NB4 (cell line): Measurements from ENCODE around the gene ENPP1.

Experiments
- DNase-seq: peaks from one replicate; pipeline ENCODE4 v3.0.0; 2010; ENCODE audit warnings: low read depth
- H3K4me3 ChIP-seq: one replicate; pipeline ENCODE4 v1.5.1; 2011; ENCODE audit warnings: mild to moderate bottlenecking, low read depth, low read length, moderate library complexity
- MYC ChIP-seq: IDR thresholded peaks from 2 replicates; pipeline ENCODE4 v1.6.1; 2011; ENCODE audit warnings: low read depth, low read length
- POLR2A ChIP-seq: IDR thresholded peaks from 2 replicates; pipeline ENCODE4 v1.6.1; 2011; ENCODE audit warnings: mild to moderate bottlenecking; ENCODE audit not compliant: insufficient read length; ENCODE audit errors: extremely low read depth
- TF ChIP-seq, protein P1 (sequence below): IDR thresholded peaks from one replicate; pipeline ENCODE4 v1.5.1; 2012; ENCODE audit warnings: low read depth, low read length
- TF ChIP-seq, protein P2 (sequence below): IDR thresholded peaks from 2 replicates; pipeline ENCODE4 v1.6.1; 2011; ENCODE audit warnings: low read depth, low read length

Gene ENPP1

GRCh38 chr6:131929264-131929663 lies 121.4 kb downstream of the ENPP1 start:
- TF ChIP-seq MYC (no peak), POLR2A (no peak)
- TF ChIP-seq, protein P1, sequence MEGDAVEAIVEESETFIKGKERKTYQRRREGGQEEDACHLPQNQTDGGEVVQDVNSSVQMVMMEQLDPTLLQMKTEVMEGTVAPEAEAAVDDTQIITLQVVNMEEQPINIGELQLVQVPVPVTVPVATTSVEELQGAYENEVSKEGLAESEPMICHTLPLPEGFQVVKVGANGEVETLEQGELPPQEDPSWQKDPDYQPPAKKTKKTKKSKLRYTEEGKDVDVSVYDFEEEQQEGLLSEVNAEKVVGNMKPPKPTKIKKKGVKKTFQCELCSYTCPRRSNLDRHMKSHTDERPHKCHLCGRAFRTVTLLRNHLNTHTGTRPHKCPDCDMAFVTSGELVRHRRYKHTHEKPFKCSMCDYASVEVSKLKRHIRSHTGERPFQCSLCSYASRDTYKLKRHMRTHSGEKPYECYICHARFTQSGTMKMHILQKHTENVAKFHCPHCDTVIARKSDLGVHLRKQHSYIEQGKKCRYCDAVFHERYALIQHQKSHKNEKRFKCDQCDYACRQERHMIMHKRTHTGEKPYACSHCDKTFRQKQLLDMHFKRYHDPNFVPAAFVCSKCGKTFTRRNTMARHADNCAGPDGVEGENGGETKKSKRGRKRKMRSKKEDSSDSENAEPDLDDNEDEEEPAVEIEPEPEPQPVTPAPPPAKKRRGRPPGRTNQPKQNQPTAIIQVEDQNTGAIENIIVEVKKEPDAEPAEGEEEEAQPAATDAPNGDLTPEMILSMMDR = peak; percentile 28
- TF ChIP-seq, protein P2, sequence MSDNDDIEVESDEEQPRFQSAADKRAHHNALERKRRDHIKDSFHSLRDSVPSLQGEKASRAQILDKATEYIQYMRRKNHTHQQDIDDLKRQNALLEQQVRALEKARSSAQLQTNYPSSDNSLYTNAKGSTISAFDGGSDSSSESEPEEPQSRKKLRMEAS = no peak
- H3K4me3 ChIP-seq = no peak overlapping the region
- no peak for DNase-seq

- DNase-seq = no peak
- no peak overlapping the region for H3K4me3 ChIP-seq
- TF ChIP-seq, protein P1 = no peak
- no peak for TF ChIP-seq POLR2A
- no peak for TF ChIP-seq MYC
- TF ChIP-seq, protein P2 = no peak
Observed at GRCh38 chr6:131929976-131930375, 122.2 kb downstream of the ENPP1 start.

- H3K4me3 ChIP-seq = no peak overlapping the region
- no peak for DNase-seq
- TF ChIP-seq, protein P2 = no peak
- TF ChIP-seq, protein P1 = no peak
- no peak for TF ChIP-seq POLR2A
- TF ChIP-seq MYC = no peak
Observed at GRCh38 chr6:131931063-131931750, 123.4 kb downstream of the ENPP1 start.

DNA sequence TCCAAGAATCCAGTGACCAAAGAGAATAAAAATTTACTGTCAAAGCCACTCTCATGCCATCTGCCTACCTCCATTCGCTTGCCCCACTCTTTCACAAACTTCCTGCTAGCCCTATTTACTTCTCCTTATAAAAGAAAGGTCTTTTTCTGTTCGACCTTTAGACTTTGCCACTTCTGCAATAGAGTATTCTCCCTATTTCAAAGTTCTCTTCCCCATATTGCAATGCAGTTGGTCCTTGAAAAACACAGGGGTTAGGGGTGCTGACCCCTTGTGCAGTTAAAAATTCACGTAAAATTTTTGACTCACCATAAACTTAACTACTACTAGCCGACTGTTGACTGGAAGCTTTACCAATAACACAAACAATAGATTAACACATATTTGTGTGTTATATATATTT lies 128.3 kb downstream of the ENPP1 start:
- H3K4me3 ChIP-seq = no peak overlapping the region
- DNase-seq = no peak
- TF ChIP-seq MYC (no peak), POLR2A (no peak)
- TF ChIP-seq, protein P2 = no peak
- TF ChIP-seq, protein P1 = no peak

GRCh38 chr6:131937226-131937625 lies 129.4 kb downstream of the ENPP1 start:
- no peak overlapping the region for H3K4me3 ChIP-seq
- DNase-seq = no peak
- TF ChIP-seq MYC (no peak), POLR2A (no peak)
- TF ChIP-seq, protein P1 = no peak
- TF ChIP-seq, protein P2 = no peak
